K562 (cell line): Measurements from ENCODE around the gene CEP78. TPM values are rescaled to one million over a fixed set of nuclear protein-coding genes. Genes with fewer than 3 reads are reported as not detected.

Source experiments
- ATAC-seq: fragments of 200-7000 bp; cut with Tn5 transposase; 3 replicates; pipeline ENCODE4 v1.9.1; 2020; ENCODE audit warnings: moderate library complexity
- BruUV-seq: library from RNA; stranded (reverse); fragments of 400-500 nt; replicated peaks from 2 replicates; lab custom pipeline; 2021; lab: Mats Ljungman, UMichigan
- CTCF ChIA-PET: fragments of 300-600 bp; formaldehyde crosslinking; extraction: SDS; loops from one replicate; lab custom pipeline; 2021; ENCODE audit warnings: low intra/inter-chr PET ratio; lab: Yijun Ruan, JAX
- POLR2A ChIA-PET: fragments of 300-600, 350-650 bp; sonication (Branson Sonifier 250); formaldehyde crosslinking; extraction: SDS; loops from one replicate; lab custom pipeline; 2021; ENCODE audit warnings: antibody characterized with exemption, inconsistent platforms; lab: Yijun Ruan, JAX
- DNase-seq, 4 experiments: peaks; one replicate each; pipeline versions ENCODE4 v3.0.0 to v3.0.0-alpha.2; 2011 to 2018; ENCODE audit warnings: low spot score in 3 of 4, mixed read lengths in 3 of 4; ENCODE audit errors: extremely low read depth in 1 of 4
- FAIRE-seq: peaks from 2 replicates; lab custom pipeline; 2011; peaks lifted over from hg19 to GRCh38; lab: Jason Lieb, UNC
- H2AFZ ChIP-seq: 2 replicates; pipeline ENCODE4 v1.6.0; 2011; ENCODE audit warnings: low read depth, low read length, control low read depth, inconsistent platforms
- H3K27ac ChIP-seq: fragments of 200-600 bp; 3 replicates; pipeline ENCODE4 v1.8.0; 2011; ENCODE audit warnings: low read depth, mild to moderate bottlenecking, control low read depth, inconsistent platforms, low read length, moderate library complexity, mixed read lengths; ENCODE audit errors: extremely low read depth
- H3K27me3 ChIP-seq, 2 experiments: fragments of 300-600 bp in 1 of 2; 2 replicates in 1 of 2; 3 replicates in 1 of 2; pipeline versions ENCODE4 v1.6.0 to v1.8.0; 2011; ENCODE audit warnings: inconsistent platforms in 2 of 2, low read length in 2 of 2, mild to moderate bottlenecking in 1 of 2, mixed read lengths in 1 of 2, moderate library complexity in 1 of 2; ENCODE audit not compliant: control insufficient read depth in 2 of 2, insufficient read depth in 2 of 2
- H3K36me3 ChIP-seq: fragments of 300-600 bp; 3 replicates; pipeline ENCODE4 v1.8.0; 2011; ENCODE audit warnings: mild to moderate bottlenecking, low read length, inconsistent platforms; ENCODE audit not compliant: control insufficient read depth, insufficient read depth
- H3K4me1 ChIP-seq, 2 experiments: fragments of 200-600 bp in 1 of 2; replicated peaks in 1 of 2; 2 replicates in 1 of 2; 3 replicates in 1 of 2; pipeline versions ENCODE4 v1.5.1 to v1.8.0; 2011; ENCODE audit warnings: inconsistent platforms in 2 of 2, low read length in 2 of 2, mild to moderate bottlenecking in 1 of 2, mixed read lengths in 1 of 2, moderate library complexity in 1 of 2; ENCODE audit not compliant: control insufficient read depth in 2 of 2, insufficient read depth in 2 of 2
- H3K4me2 ChIP-seq: 2 replicates; pipeline ENCODE4 v1.6.1; 2011; ENCODE audit warnings: low read length, control low read depth, inconsistent platforms, mixed read lengths; ENCODE audit not compliant: insufficient read depth
- H3K4me3 ChIP-seq: fragments of 200-600 bp; sonication (generic), shearing (Covaris generic); 2 replicates; pipeline ENCODE4 v1.5.1; 2016; ENCODE audit warnings: control low read depth, inconsistent platforms
- H3K79me2 ChIP-seq: fragments of 200-600 bp; 3 replicates; pipeline ENCODE4 v1.8.0; 2011; ENCODE audit warnings: low read length, inconsistent platforms; ENCODE audit not compliant: control insufficient read depth, insufficient read depth
- H3K9ac ChIP-seq, 2 experiments: 2 replicates each; pipeline versions ENCODE4 v1.6.0 to v1.6.1; 2011; ENCODE audit warnings: low read depth in 2 of 2, low read length in 2 of 2, control low read depth in 1 of 2, inconsistent platforms in 1 of 2, mild to moderate bottlenecking in 1 of 2, mixed read lengths in 1 of 2; ENCODE audit not compliant: insufficient read depth in 1 of 2
- H3K9me1 ChIP-seq: one replicate; pipeline ENCODE4 v1.6.0; 2011; ENCODE audit warnings: inconsistent platforms, mild to moderate bottlenecking, low read length, moderate library complexity; ENCODE audit not compliant: control insufficient read depth, insufficient read depth
- H3K9me3 ChIP-seq: replicated peaks from 2 replicates; pipeline ENCODE4 v1.5.1; 2011; ENCODE audit warnings: low read depth, low read length, inconsistent platforms; ENCODE audit not compliant: control insufficient read depth, insufficient read depth
- H4K20me1 ChIP-seq: replicated peaks from 2 replicates; pipeline ENCODE4 v1.6.1; 2011; ENCODE audit warnings: low read length, inconsistent platforms, mixed read lengths; ENCODE audit not compliant: control insufficient read depth, insufficient read depth
- JUND ChIP-seq, 2 experiments: IDR thresholded peaks; 2 replicates in 1 of 2; 3 replicates in 1 of 2; pipeline ENCODE4 v1.6.1; 2011; ENCODE audit warnings: borderline replicate concordance in 2 of 2, low read depth in 2 of 2, low read length in 2 of 2, improper control_type of control experiment in 1 of 2, missing biosample characterization in 1 of 2, missing genetic modification characterization in 1 of 2, missing genetic modification reagents in 1 of 2
- NR2C1 ChIP-seq, 2 experiments: fragments of 450-650 bp; IDR thresholded peaks; 2 replicates each; pipeline ENCODE4 v1.6.1; 2017; ENCODE audit warnings: mild to moderate bottlenecking in 2 of 2, antibody characterized with exemption in 1 of 2, inconsistent platforms in 1 of 2, missing compliant biosample characterization in 1 of 2, missing genetic modification characterization in 1 of 2
- POLR2G ChIP-seq: fragments of 200-400 bp; formaldehyde crosslinking; IDR thresholded peaks from 2 replicates; pipeline ENCODE4 v1.6.1; 2017; ENCODE audit warnings: low read depth, mild to moderate bottlenecking, antibody characterized with exemption, low read length, moderate library complexity
- RBFOX2 ChIP-seq: fragments of 200-400 bp; formaldehyde crosslinking; IDR thresholded peaks from 2 replicates; pipeline ENCODE4 v1.6.1; 2017; ENCODE audit warnings: low read depth, mild to moderate bottlenecking, low read length, moderate library complexity
- SIX5 ChIP-seq, 2 experiments: IDR thresholded peaks; 2 replicates each; pipeline ENCODE4 v1.6.1; 2011; ENCODE audit warnings: low read length in 2 of 2, borderline replicate concordance in 1 of 2, low read depth in 1 of 2, mild to moderate bottlenecking in 1 of 2, moderate library complexity in 1 of 2; ENCODE audit not compliant: insufficient read depth in 1 of 2
- TRIM28 ChIP-seq: fragments of 450-650 bp; IDR thresholded peaks from 2 replicates; pipeline ENCODE4 v1.6.1; 2017
- ZBTB8A ChIP-seq: fragments of 450-650 bp; IDR thresholded peaks from 2 replicates; pipeline ENCODE4 v1.6.1; 2018; ENCODE audit warnings: mild to moderate bottlenecking, moderate library complexity; ENCODE audit not compliant: partially characterized antibody
- ZNF253 ChIP-seq: fragments of 250-450 bp; sonication (Bioruptor Pico); conservative IDR thresholded peaks from 2 replicates; pipeline ENCODE4 v1.6.1; 2021; ENCODE audit warnings: mild to moderate bottlenecking
- WGBS: fragments of 100-300 bp; shearing (Covaris generic); methylation state at CpG from one replicate; pipeline ENCODE4 v1.1.6; 2016; ENCODE audit warnings: low coverage, mixed read lengths; ENCODE audit not compliant: insufficient coverage; ENCODE audit errors: missing lambda C conversion rate; 5-methylcytosine and 5-hydroxymethylcytosine counted together
- in situ Hi-C: fragments of 300-500 bp; cut with MboI; formaldehyde crosslinking; loops from 4 replicates; pipeline ENCODE4 v1.15.0; 2018; ENCODE audit warnings: inconsistent platforms, mixed read lengths
- intact Hi-C: fragments of 100-400 bp; cut with micrococcal nuclease; formaldehyde crosslinking; loops from 2 replicates; pipeline ENCODE4 v1.14.2; 2022
- polyA plus RNA-seq, 8 experiments: library from polyadenylated mRNA; depleted of rRNA in 4 of 8; stranded (reverse) in 5 of 8; unstranded in 3 of 8; fragments of >200 nt; fragmentation: Nextera tagmentation in 2 of 8; fragmentation: Illumina TruSeq in 1 of 8; extraction: Ambion mirVana in 2 of 8; extraction: Trizol in 1 of 8; gene quantifications; 2 replicates each; pipeline versions ENCODE4 v1.2.1 to v1.2.3, GENCODE V29; 2011 to 2014; ENCODE audit warnings: inconsistent platforms in 1 of 8, missing spikeins in 1 of 8
- total RNA-seq, 7 experiments: library from RNA; depleted of rRNA in 6 of 7; stranded (reverse); fragments of >200 nt in 6 of 7; fragmentation: Illumina TruSeq in 2 of 7; extraction: Trizol in 2 of 7; gene quantifications; 2 replicates each; pipeline versions ENCODE4 v1.2.1 to v1.2.3, GENCODE V29; 2011 to 2021; ENCODE audit warnings: low replicate concordance in 1 of 7
- TF ChIP-seq, protein P1 (sequence below), 2 experiments: fragments of 450-650 bp; IDR thresholded peaks; 2 replicates each; pipeline ENCODE4 v1.6.1; 2018; ENCODE audit warnings: mild to moderate bottlenecking in 2 of 2, low read depth in 1 of 2; ENCODE audit not compliant: partially characterized antibody in 2 of 2

The CEP78 gene
- total and polyA plus RNA-seq, 9 of the 15 experiments (the other 6 are each of a cell fraction or from before 2014, with no cell fraction given): 3.5 to 26.0 (median 21.5) TPM

DNA sequence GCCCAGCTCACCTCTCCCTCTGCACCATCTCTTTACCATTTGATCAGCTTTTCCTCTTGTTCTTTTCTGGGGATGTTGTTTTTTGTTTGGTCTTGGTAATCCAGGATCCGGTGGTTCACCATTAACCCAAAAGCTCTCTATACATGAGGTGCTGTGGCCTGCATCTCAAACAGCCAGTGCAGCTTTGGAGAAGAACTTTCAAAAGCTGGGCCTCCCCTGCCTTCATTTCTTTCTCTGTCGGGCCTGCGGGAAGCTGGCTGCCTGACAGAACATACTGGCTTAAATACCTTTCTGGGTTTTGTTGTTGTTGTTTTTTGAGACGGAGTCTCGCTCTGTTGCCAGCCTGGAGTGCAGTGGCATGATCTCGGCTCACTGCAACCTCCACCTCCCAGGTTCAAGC, 73.2 kb downstream of the CEP78 start (continued):
- TF ChIP-seq JUND (IDR thresholded peaks at IDR 0.05; ENCODE audit: borderline replicate concordance, low read depth, low read length) (no peak), JUND (tag; IDR thresholded peaks at IDR 0.05; ENCODE audit: borderline replicate concordance, low read depth, low read length) (no peak), TRIM28 (no peak), ZBTB8A (no peak)
- TF ChIP-seq, protein P1, sequence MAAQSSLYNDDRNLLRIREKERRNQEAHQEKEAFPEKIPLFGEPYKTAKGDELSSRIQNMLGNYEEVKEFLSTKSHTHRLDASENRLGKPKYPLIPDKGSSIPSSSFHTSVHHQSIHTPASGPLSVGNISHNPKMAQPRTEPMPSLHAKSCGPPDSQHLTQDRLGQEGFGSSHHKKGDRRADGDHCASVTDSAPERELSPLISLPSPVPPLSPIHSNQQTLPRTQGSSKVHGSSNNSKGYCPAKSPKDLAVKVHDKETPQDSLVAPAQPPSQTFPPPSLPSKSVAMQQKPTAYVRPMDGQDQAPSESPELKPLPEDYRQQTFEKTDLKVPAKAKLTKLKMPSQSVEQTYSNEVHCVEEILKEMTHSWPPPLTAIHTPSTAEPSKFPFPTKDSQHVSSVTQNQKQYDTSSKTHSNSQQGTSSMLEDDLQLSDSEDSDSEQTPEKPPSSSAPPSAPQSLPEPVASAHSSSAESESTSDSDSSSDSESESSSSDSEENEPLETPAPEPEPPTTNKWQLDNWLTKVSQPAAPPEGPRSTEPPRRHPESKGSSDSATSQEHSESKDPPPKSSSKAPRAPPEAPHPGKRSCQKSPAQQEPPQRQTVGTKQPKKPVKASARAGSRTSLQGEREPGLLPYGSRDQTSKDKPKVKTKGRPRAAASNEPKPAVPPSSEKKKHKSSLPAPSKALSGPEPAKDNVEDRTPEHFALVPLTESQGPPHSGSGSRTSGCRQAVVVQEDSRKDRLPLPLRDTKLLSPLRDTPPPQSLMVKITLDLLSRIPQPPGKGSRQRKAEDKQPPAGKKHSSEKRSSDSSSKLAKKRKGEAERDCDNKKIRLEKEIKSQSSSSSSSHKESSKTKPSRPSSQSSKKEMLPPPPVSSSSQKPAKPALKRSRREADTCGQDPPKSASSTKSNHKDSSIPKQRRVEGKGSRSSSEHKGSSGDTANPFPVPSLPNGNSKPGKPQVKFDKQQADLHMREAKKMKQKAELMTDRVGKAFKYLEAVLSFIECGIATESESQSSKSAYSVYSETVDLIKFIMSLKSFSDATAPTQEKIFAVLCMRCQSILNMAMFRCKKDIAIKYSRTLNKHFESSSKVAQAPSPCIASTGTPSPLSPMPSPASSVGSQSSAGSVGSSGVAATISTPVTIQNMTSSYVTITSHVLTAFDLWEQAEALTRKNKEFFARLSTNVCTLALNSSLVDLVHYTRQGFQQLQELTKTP (IDR thresholded peaks at IDR 0.05; ENCODE audit: low read depth in 1 of 2, partially characterized antibody in 2 of 2): no peak
- TF ChIP-seq, all 486 proteins: peak for 0

DNA sequence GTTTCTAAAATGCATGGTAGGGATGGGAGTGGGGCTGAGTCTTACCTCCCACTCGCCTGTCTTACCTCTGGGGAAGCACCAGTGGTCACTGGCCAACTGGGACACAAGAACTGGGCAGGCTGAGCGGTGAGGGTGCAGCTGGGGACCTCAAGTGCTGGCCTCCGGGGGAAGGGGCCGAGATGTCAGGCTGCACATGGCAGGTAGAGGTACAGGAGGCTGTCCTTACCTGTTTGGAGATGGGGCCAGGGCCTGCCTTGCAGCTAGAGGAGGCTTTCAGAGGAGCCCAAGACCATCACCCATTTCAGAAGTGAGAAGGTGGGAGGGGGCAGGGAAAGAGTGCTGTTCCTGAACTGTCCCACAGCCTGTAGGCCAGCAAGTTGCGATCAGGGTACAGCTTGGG, 75.2 kb downstream of the CEP78 start:
- ATAC-seq: no peak
- WGBS: 98% methylated on average over 4 of the region's 5 CpGs
- no peak for TF ChIP-seq NR2C1 (IDR thresholded peaks at IDR 0.05)
- no peak for TF ChIP-seq NR2C1 (tag; IDR thresholded peaks at IDR 0.05)
- TF ChIP-seq SIX5 (IDR thresholded peaks at IDR 0.05; ENCODE audit: borderline replicate concordance in 1 of 2, insufficient read depth in 1 of 2, low read depth in 1 of 2, low read length in 2 of 2): no peak
- TF ChIP-seq RBFOX2: peak; percentile 47
- peak; percentile 46; the same call in 1 of the 2 replicates for TF ChIP-seq POLR2G
- TF ChIP-seq ZNF253 (CRISPR knock-in tag): no peak
- DNase-seq: no peak
- Histone ChIP-seq H3K27ac (no peak overlapping the region), H3K9ac (no peak overlapping the region), H3K9me1 (no peaks in the 10 kb centered on the region), H3K4me3 (no peak overlapping the region), H2AFZ (no peak overlapping the region), H3K36me3 (peaks cover 43% of the 10 kb centered on the region; the same call in 2 of the 3 replicates), H3K4me2 (no peak overlapping the region), H3K9me3 (no peaks in the 10 kb centered on the region), H3K27me3 (no peaks in the 10 kb centered on the region), H4K20me1 (0 out of 2 replicates have a peak, but pooled peaks cover 4% of the 10 kb centered on the region), H3K79me2 (no peaks in the 10 kb centered on the region), H3K4me1 (no peaks in the 10 kb centered on the region; a peak in 1 of 5 replicates)
- in situ Hi-C loops (no loop called here), intact Hi-C loops (no loop called here)
- BruUV-seq: no TSS peak
- no peak for FAIRE-seq
- CTCF ChIA-PET: no interaction called here
- POLR2A ChIA-PET: interaction anchor here (0.6 to 1.0 kb wide), 2 partner anchors 14 to 132 kb away, joined by 3 to 4 read pairs; partner anchors contain the start of gene PSAT1
